Keratinocyte (primary cell): Measurements from ENCODE around the gene SRGAP3. TPM values are rescaled to one million over a fixed set of nuclear protein-coding genes. Genes with fewer than 3 reads are reported as not detected.

Source experiments
- DNase-seq: peaks from one replicate; pipeline ENCODE4 v3.0.0-alpha.2; 2011; ENCODE audit warnings: low read depth, missing footprints, low spot score
- FAIRE-seq: peaks from 2 replicates; lab custom pipeline; 2011; peaks lifted over from hg19 to GRCh38; lab: Jason Lieb, UNC
- H2AFZ ChIP-seq: 2 replicates; pipeline ENCODE4 v1.6.0; 2012; ENCODE audit warnings: low read length, control low read depth, inconsistent platforms; ENCODE audit not compliant: control insufficient read depth
- H3K27ac ChIP-seq: 2 replicates; pipeline ENCODE4 v1.5.1; 2011; ENCODE audit warnings: low read length; ENCODE audit not compliant: control insufficient read depth, insufficient read depth
- H3K27me3 ChIP-seq: 3 replicates; pipeline ENCODE4 v1.6.0; 2011; ENCODE audit warnings: low read length; ENCODE audit not compliant: control insufficient read depth, insufficient read depth; ENCODE audit errors: extremely low read depth
- H3K36me3 ChIP-seq, 2 experiments: 2 replicates in 1 of 2; 3 replicates in 1 of 2; pipeline ENCODE4 v1.5.1; 2011; ENCODE audit warnings: low read length in 2 of 2, mild to moderate bottlenecking in 1 of 2; ENCODE audit not compliant: control insufficient read depth in 2 of 2, insufficient read depth in 2 of 2; ENCODE audit errors: extremely low read depth in 1 of 2
- H3K4me1 ChIP-seq: 3 replicates; pipeline ENCODE4 v1.5.1; 2011; ENCODE audit warnings: low read length; ENCODE audit not compliant: control insufficient read depth, insufficient read depth; ENCODE audit errors: extremely low read depth
- H3K4me2 ChIP-seq: 3 replicates; pipeline ENCODE4 v1.6.0; 2011; ENCODE audit warnings: low read depth, low read length; ENCODE audit not compliant: control insufficient read depth, insufficient read depth; ENCODE audit errors: extremely low read depth
- H3K4me3 ChIP-seq, 3 experiments: fragments of 200-600 bp in 1 of 3; sonication (generic) in 1 of 3; 2 replicates in 2 of 3; 3 replicates in 1 of 3; pipeline ENCODE4 v1.5.1; 2011 to 2016; ENCODE audit warnings: low read length in 3 of 3, mild to moderate bottlenecking in 3 of 3, control low read depth in 2 of 3, inconsistent platforms in 1 of 3, low read depth in 1 of 3, mixed read lengths in 1 of 3, mixed run types in 1 of 3, moderate library complexity in 1 of 3; ENCODE audit not compliant: control insufficient read depth in 2 of 3, insufficient read depth in 2 of 3; ENCODE audit errors: extremely low read depth in 1 of 3
- H3K79me2 ChIP-seq: 2 replicates; pipeline ENCODE4 v1.6.0; 2012; ENCODE audit warnings: low read length; ENCODE audit not compliant: control insufficient read depth, insufficient read depth
- H3K9ac ChIP-seq: 3 replicates; pipeline ENCODE4 v1.6.0; 2011; ENCODE audit warnings: low read length; ENCODE audit not compliant: control insufficient read depth, insufficient read depth; ENCODE audit errors: extremely low read depth
- H3K9me1 ChIP-seq: 3 replicates; pipeline ENCODE4 v1.6.0; 2011; ENCODE audit warnings: low read length; ENCODE audit not compliant: control insufficient read depth, insufficient read depth; ENCODE audit errors: extremely low read depth
- H3K9me3 ChIP-seq: 2 replicates; pipeline ENCODE4 v1.5.1; 2012; ENCODE audit warnings: low read depth, low read length; ENCODE audit not compliant: control insufficient read depth
- H4K20me1 ChIP-seq: 3 replicates; pipeline ENCODE4 v1.6.0; 2011; ENCODE audit warnings: low read length; ENCODE audit not compliant: control insufficient read depth, insufficient read depth; ENCODE audit errors: extremely low read depth
- EZH2 ChIP-seq: IDR thresholded peaks from one replicate; pipeline ENCODE4 v1.6.1; 2012; ENCODE audit warnings: inconsistent platforms, mild to moderate bottlenecking, low read length, moderate library complexity
- dilution Hi-C: fragments of 300-500 bp; cut with MboI; formaldehyde crosslinking; loops from one replicate; pipeline ENCODE4 v1.7.0; 2020; ENCODE audit warnings: low sequenced_read_pairs; ENCODE audit not compliant: extremely low pct_ligation_motif_present
- polyA plus RNA-seq, 5 experiments: library from polyadenylated mRNA; depleted of rRNA in 3 of 5; stranded (reverse) in 3 of 5; stranded (forward) in 1 of 5; unstranded in 1 of 5; fragments of >200 nt; gene quantifications; 1 replicate in 1 of 5; 2 replicates in 3 of 5; 3 replicates in 1 of 5; pipeline versions ENCODE4 v1.2.1 to v1.2.3, GENCODE V29; 2011 to 2012; ENCODE audit warnings: missing spikeins in 2 of 5, low read depth in 1 of 5, low replicate concordance in 1 of 5
- TF ChIP-seq, protein P1 (sequence below), 3 experiments: IDR thresholded peaks in 1 of 3; conservative IDR thresholded peaks in 1 of 3; optimal IDR thresholded peaks in 1 of 3; 2 replicates in 2 of 3; 3 replicates in 1 of 3; pipeline versions ENCODE3 to v1.5.1; 2011; ENCODE audit warnings: low read length in 3 of 3, mild to moderate bottlenecking in 3 of 3, moderate library complexity in 2 of 3, control low read depth in 1 of 3, inconsistent platforms in 1 of 3; ENCODE audit not compliant: insufficient read depth in 2 of 3; ENCODE audit errors: extremely low read depth in 1 of 3

SRGAP3 gene
- polyA plus RNA-seq, 1 donor (not counting 4 experiments of a cell fraction or from before 2014, with no cell fraction given): 7.2 TPM

- no peak for TF ChIP-seq EZH2
- TF ChIP-seq, protein P1, sequence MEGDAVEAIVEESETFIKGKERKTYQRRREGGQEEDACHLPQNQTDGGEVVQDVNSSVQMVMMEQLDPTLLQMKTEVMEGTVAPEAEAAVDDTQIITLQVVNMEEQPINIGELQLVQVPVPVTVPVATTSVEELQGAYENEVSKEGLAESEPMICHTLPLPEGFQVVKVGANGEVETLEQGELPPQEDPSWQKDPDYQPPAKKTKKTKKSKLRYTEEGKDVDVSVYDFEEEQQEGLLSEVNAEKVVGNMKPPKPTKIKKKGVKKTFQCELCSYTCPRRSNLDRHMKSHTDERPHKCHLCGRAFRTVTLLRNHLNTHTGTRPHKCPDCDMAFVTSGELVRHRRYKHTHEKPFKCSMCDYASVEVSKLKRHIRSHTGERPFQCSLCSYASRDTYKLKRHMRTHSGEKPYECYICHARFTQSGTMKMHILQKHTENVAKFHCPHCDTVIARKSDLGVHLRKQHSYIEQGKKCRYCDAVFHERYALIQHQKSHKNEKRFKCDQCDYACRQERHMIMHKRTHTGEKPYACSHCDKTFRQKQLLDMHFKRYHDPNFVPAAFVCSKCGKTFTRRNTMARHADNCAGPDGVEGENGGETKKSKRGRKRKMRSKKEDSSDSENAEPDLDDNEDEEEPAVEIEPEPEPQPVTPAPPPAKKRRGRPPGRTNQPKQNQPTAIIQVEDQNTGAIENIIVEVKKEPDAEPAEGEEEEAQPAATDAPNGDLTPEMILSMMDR (optimal IDR thresholded peaks at IDR 0.05 in 1 of 3, IDR thresholded peaks at IDR 0.05 in 1 of 3, conservative IDR thresholded peaks at IDR 0.05 in 1 of 3; ENCODE audit: extremely low read depth in 1 of 3, insufficient read depth in 2 of 3, low read length in 3 of 3): no peak
- Histone ChIP-seq H3K9ac (no peak overlapping the region), H3K27ac (no peak overlapping the region), H3K27me3 (no peaks in the 10 kb centered on the region), H4K20me1 (no peaks in the 10 kb centered on the region), H3K4me1 (no peaks in the 10 kb centered on the region), H3K79me2 (no peaks in the 10 kb centered on the region), H3K9me1 (no peaks in the 10 kb centered on the region), H3K36me3 (peaks cover 0 to 4% of the 10 kb centered on the region in 2 experiments), H3K4me3 (no peak overlapping the region), H3K9me3 (no peaks in the 10 kb centered on the region), H2AFZ (no peak overlapping the region), H3K4me2 (no peak overlapping the region)
- dilution Hi-C loops: no loop called here
- DNase-seq (no peak), FAIRE-seq (no peak)
Measured at GRCh38 chr3:9030034-9030433, 219.4 kb downstream of the SRGAP3 start.

DNA sequence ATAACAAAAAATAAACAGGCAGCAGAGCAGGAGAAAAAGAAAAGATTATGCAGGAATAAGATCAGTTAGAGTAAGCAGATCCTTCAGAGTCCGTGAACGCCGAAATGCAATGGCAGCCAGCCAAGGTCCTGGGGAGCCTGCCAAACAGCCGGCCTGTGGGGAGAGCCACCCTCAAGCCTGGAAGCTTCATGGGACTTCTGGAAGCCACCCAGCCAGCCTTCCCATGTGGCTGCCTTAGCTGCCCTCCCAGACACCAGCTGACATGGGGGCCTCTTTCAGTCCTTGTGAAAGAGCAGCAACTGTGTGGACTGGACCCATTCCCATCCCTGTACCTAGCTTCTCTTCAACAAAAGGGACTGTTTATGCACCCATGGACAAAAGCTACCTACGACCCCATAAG, 221.3 kb downstream of the SRGAP3 start:
- dilution Hi-C loops: no loop called here
- H3K27me3 ChIP-seq: no peaks in the 10 kb centered on the region
- no peak for FAIRE-seq
- H3K9me1 ChIP-seq: no peaks in the 10 kb centered on the region
- H3K36me3 ChIP-seq: peaks cover 5 to 13% of the 10 kb centered on the region in 2 experiments
- H3K9ac ChIP-seq: no peak overlapping the region
- H3K79me2 ChIP-seq: no peaks in the 10 kb centered on the region
- no peaks in the 10 kb centered on the region for H3K4me1 ChIP-seq
- no peak overlapping the region for H2AFZ ChIP-seq
- DNase-seq: no peak
- no peaks in the 10 kb centered on the region for H3K9me3 ChIP-seq
- H3K27ac ChIP-seq: no peak overlapping the region
- H3K4me2 ChIP-seq: no peak overlapping the region
- no peak overlapping the region for H3K4me3 ChIP-seq
- TF ChIP-seq, protein P1 (optimal IDR thresholded peaks at IDR 0.05 in 1 of 3, IDR thresholded peaks at IDR 0.05 in 1 of 3, conservative IDR thresholded peaks at IDR 0.05 in 1 of 3; ENCODE audit: extremely low read depth in 1 of 3, insufficient read depth in 2 of 3, low read length in 3 of 3): no peak
- TF ChIP-seq EZH2: no peak
- no peaks in the 10 kb centered on the region for H4K20me1 ChIP-seq
